Right lobe of liver (tissue), 6 donors: Measurements from ENCODE around the gene GPM6B. TPM values are rescaled to one million over a fixed set of nuclear protein-coding genes. Genes with fewer than 3 reads are reported as not detected.

ENCODE experiments used
- ATAC-seq, 4 donors: fragments of 200-7000 bp; cut with Tn5 transposase; one replicate each; pipeline ENCODE4 v1.9.1; 2020; ENCODE audit warnings: mild to moderate bottlenecking in 4 of 4, moderate library complexity in 4 of 4
- DNase-seq, 3 donors: peaks; one replicate each; pipeline ENCODE4 v3.0.0-alpha.2; 2020
- H3K27ac ChIP-seq, 3 donors: fragments of 200-600 bp; one replicate each; pipeline ENCODE4 v1.8.0; 2022
- H3K27me3 ChIP-seq, 2 donors: fragments of 200-600 bp; one replicate each; pipeline ENCODE4 v1.8.0; 2022
- H3K36me3 ChIP-seq, 4 donors: fragments of 200-600 bp; sonication (generic) in 1 of 4; one replicate each; pipeline versions ENCODE4 v1.5.1 to v1.8.0; 2017 to 2022; ENCODE audit warnings: control low read depth in 1 of 4
- H3K4me1 ChIP-seq, 4 donors: fragments of 200-600 bp; sonication (generic) in 1 of 4; one replicate each; pipeline versions ENCODE4 v1.5.1 to v1.8.0; 2017 to 2022; ENCODE audit warnings: control low read depth in 1 of 4
- H3K4me3 ChIP-seq, 3 donors: fragments of 200-600 bp; one replicate each; pipeline ENCODE4 v1.8.0; 2022
- H3K9me3 ChIP-seq, 4 donors: fragments of 200-600 bp; sonication (generic) in 1 of 4; one replicate each; pipeline versions ENCODE4 v1.5.1 to v1.8.0; 2017 to 2022; ENCODE audit warnings: control low read depth in 1 of 4
- POLR2A ChIP-seq: fragments of 450-650 bp; IDR thresholded peaks from one replicate; pipeline ENCODE4 v1.6.1; 2017; ENCODE audit warnings: antibody characterized with exemption, mild to moderate bottlenecking
- WGBS: methylation state at CpG from one replicate; pipeline ENCODE4 v1.1.6; 2018; ENCODE audit warnings: low coverage, low lambda C conversion rate; ENCODE audit not compliant: insufficient coverage; ENCODE audit errors: missing lambda C conversion rate; 5-methylcytosine and 5-hydroxymethylcytosine counted together
- intact Hi-C, 2 donors: fragments of 100-400 bp; cut with DNase I; formaldehyde crosslinking; loops; one replicate each; pipeline versions ENCODE4 v1.11.2 to v1.14.1; 2022
- total RNA-seq, 6 experiments: library from RNA; depleted of rRNA in 2 of 6; stranded (reverse); fragments of >200 nt in 2 of 6; fragmentation: NEBNext Ultra II Directional in 3 of 6; extraction: Animal tissue kit (Norgen Biotek cat#: 25700) in 3 of 6; gene quantifications; one replicate each; pipeline versions ENCODE4 v1.1.0 to v1.2.4, GENCODE V29; 2016 to 2023
- TF ChIP-seq, protein P1 (sequence below), 4 donors: fragments of 200-600 bp in 3 of 4; fragments of 450-650 bp in 1 of 4; IDR thresholded peaks; one replicate each; pipeline versions ENCODE4 v1.5.1 to v1.8.0; 2016 to 2022; ENCODE audit warnings: antibody characterized with exemption in 4 of 4, mild to moderate bottlenecking in 2 of 4
- donor health status: DM: no; HTN: yes; CAD: no.
- donor health status: DM: no; HTN: no; CAD: no.
- donor health status: DM: no; HTN: no; CAD: no.
- donor health status: DM: no; HTN: yes; CAD: no.
- donor health status: DM: no; HTN: yes; CAD: no.

The GPM6B gene
- total RNA-seq, 6 experiments from 2014 or later = 0.18 to 1.6 (median 0.64) TPM

DNA sequence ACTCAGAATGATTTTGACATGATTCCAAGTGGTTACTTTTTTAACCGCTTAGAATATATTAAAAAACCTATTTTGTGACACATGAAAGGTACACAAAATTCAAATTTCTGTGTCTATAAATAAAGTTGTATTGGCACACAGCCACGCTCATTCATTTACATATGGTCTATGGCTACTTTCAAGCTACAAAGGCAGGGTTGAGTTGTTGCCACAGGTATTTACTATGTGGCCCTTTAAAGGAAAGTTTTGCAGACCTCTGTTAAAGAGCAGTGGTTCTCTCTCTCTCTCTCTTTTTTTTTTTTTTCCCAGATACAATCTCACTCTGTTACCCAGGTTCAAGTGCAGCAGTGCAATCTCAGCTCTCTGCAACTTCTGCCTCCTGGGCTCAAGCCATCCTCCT, 23.0 kb downstream of the GPM6B start:
- Histone ChIP-seq H3K27me3 (peaks cover 0 to 6% of the 10 kb centered on the region in 2 donors), H3K9me3 (no peaks in the 10 kb centered on the region), H3K4me1 (no peaks in the 10 kb centered on the region), H3K27ac (no peak overlapping the region), H3K36me3 (no peaks in the 10 kb centered on the region), H3K4me3 (no peak overlapping the region)
- TF ChIP-seq, protein P1, sequence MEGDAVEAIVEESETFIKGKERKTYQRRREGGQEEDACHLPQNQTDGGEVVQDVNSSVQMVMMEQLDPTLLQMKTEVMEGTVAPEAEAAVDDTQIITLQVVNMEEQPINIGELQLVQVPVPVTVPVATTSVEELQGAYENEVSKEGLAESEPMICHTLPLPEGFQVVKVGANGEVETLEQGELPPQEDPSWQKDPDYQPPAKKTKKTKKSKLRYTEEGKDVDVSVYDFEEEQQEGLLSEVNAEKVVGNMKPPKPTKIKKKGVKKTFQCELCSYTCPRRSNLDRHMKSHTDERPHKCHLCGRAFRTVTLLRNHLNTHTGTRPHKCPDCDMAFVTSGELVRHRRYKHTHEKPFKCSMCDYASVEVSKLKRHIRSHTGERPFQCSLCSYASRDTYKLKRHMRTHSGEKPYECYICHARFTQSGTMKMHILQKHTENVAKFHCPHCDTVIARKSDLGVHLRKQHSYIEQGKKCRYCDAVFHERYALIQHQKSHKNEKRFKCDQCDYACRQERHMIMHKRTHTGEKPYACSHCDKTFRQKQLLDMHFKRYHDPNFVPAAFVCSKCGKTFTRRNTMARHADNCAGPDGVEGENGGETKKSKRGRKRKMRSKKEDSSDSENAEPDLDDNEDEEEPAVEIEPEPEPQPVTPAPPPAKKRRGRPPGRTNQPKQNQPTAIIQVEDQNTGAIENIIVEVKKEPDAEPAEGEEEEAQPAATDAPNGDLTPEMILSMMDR (IDR thresholded peaks at IDR 0.05) = no peak
- TF ChIP-seq POLR2A = no peak
- DNase-seq (no peak), ATAC-seq (no peak)
- intact Hi-C loops = no loop called here
- WGBS = 58% methylated on average over 2 of the region's 2 CpGs

DNA sequence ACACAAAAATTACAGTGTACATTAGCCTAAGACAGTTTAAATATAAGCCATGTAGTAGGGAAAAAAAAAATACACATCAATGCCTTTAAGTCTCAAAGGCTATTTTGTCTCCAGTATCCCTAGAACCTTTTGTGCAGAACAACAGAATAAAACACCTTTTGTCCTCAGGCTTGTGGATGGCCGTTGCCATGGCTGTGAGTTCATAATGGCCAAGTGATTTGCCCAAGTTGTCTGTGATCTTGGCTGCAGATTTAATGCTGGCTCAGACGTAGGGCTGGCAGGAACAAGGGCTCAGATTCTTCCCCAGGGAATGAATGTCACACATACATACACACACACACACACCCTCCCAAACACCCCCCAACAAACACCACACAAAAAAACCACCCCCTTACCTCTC, 25.3 kb downstream of the GPM6B start:
- DNase-seq = no peak

DNA sequence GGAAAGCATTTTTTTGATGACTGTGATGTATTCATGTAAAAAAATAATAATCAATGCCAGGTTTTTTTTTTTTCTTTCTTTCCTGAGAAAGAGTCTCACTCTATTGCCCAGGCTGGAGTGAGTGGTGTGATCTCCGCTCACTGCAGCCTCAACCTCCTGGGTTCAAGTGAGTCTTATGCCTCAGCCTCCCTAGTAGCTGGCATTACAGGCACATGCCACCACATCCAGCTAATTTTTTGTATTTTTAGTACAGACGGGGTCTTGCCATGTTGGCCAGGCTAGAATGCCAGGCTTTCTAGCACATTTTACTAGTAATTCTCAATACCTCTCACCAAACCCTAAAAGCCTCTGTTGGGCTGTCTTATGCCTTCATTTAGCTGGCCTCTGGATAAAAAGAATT, 25.7 kb downstream of the GPM6B start:
- intact Hi-C loops = no loop called here
- no peak for DNase-seq
- no peak for TF ChIP-seq POLR2A
- TF ChIP-seq, protein P1 (IDR thresholded peaks at IDR 0.05) = no peak
- WGBS = 79% methylated on average over 2 of the region's 2 CpGs
- no peaks in the 10 kb centered on the region for H3K4me1 ChIP-seq
- H3K36me3 ChIP-seq = no peaks in the 10 kb centered on the region
- no peaks in the 10 kb centered on the region for H3K9me3 ChIP-seq
- no peak overlapping the region for H3K27ac ChIP-seq
- no peak overlapping the region for H3K4me3 ChIP-seq
- peaks cover 0 to 6% of the 10 kb centered on the region in 2 donors for H3K27me3 ChIP-seq
- ATAC-seq = no peak

More for the DNA sequence above, 25.3 kb downstream of the GPM6B start:
- Histone ChIP-seq H3K27ac (no peak overlapping the region), H3K4me3 (no peak overlapping the region), H3K36me3 (no peaks in the 10 kb centered on the region), H3K27me3 (peaks cover 0 to 6% of the 10 kb centered on the region in 2 donors), H3K4me1 (no peaks in the 10 kb centered on the region), H3K9me3 (no peaks in the 10 kb centered on the region)
- ATAC-seq = no peak
- no peak for TF ChIP-seq POLR2A
- TF ChIP-seq, protein P1 (IDR thresholded peaks at IDR 0.05) = no peak
- intact Hi-C loops = no loop called here
- 35% methylated on average over 2 of the region's 2 CpGs for WGBS

DNA sequence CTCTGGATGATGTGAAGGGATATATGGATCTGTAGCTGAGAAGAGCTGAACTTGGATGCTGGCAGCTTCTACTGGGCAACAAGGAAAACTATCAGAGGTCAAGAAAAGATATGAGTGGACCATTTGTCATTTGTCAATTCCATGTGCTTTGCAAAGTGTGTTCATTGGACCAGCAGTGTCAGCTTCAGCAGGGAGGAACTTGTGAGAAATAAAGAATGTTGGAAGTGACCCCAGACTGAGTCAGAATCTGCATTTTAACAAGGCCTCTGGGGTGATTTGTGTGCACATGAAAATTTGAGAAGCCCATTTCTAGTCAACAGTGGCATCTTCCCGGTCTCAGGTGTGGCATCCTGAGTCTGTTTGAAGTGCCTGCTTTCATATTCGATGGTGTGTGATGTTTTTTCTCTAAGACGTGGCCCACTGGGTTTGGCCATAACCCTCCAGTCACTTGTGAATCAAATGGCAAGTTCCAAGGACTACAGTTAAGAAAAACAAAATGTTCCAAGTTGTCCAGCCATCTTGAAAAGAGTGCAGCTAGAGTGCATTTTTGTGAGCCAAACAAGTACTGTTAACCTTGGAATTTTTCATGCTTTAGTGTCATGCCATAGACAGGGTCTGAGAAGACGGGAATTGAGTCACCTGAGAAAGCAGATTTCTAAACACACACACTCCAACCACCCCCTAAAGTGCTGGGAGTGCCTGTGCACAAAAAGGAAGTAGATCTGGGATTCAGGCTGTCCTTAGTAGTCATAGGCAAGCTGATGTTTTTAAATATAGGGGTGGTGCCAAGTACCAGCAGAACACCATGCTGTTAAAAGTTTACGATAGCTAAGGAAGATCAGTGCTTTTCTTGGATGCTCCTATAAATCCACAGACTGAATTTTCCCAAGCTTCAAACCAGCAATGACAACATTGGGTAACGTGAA, 26.4 kb downstream of the GPM6B start:
- H3K9me3 ChIP-seq = no peaks in the 10 kb centered on the region
- DNase-seq (no peak), ATAC-seq (no peak)
- WGBS = 50% methylated on average over 6 of the region's 6 CpGs
- TF ChIP-seq, protein P1 (IDR thresholded peaks at IDR 0.05) = no peak
- no peak for TF ChIP-seq POLR2A
- intact Hi-C loops = no loop called here
- H3K4me3 ChIP-seq = no peak overlapping the region
- H3K36me3 ChIP-seq = no peaks in the 10 kb centered on the region
- no peaks in the 10 kb centered on the region for H3K27me3 ChIP-seq
- no peaks in the 10 kb centered on the region for H3K4me1 ChIP-seq
- no peak overlapping the region for H3K27ac ChIP-seq
